DMS79 (cell line): ENCODE results near the gene SIAH3.
A peak's percentile ranks its signal among the peaks of the same experiment; 100 is the strongest.

Source experiments
- DNase-seq: peaks from one replicate; lab custom pipeline; 2025; lab: John Stamatoyannopoulos, UW

SIAH3 gene

DNA sequence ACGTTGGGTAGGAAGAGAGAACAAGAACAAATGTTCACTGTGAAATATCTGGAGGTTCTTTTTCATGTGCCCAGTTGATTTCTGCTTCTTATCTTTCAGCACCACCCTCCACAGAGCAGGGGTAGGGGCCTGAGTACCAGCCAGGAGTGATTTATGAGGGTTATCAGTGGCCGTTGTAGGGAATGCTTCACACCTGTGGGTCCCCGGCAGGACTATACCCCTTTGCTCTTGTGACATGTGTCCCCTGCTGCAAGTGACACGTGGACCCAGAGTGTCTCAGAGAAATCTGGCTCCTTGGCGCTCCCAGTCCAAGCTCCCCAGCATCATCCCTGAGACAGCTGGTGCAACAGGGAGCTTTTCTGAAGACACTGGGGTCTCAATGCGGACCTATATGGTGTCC, 29.7 kb downstream of the SIAH3 start:
- no peak for DNase-seq

GRCh38 chr13:45820106-45820838, 31.3 kb downstream of the SIAH3 start:
- DNase-seq: no peak

GRCh38 chr13:45817833-45818232, 33.7 kb downstream of the SIAH3 start:
- DNase-seq: no peak

DNA sequence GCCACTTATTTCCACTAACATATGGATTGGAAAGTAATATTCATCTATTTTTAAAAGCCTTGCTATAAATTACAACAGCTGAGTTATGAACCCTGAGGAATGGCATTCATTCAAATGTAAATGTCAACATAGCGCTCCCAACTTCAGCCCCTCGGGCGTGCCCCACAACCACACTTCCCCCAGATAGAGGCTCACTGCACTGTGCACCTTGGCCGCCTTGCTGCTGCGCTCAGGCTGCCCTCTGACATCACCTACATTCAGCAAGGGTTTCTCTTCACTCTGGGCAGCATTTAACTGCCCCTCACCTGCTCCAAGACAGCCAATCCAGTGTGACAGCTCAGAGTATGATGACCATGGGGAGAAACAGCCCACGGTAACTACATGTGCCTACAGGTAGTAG, 35.1 kb downstream of the SIAH3 start:
- DNase-seq: no peak

DNA sequence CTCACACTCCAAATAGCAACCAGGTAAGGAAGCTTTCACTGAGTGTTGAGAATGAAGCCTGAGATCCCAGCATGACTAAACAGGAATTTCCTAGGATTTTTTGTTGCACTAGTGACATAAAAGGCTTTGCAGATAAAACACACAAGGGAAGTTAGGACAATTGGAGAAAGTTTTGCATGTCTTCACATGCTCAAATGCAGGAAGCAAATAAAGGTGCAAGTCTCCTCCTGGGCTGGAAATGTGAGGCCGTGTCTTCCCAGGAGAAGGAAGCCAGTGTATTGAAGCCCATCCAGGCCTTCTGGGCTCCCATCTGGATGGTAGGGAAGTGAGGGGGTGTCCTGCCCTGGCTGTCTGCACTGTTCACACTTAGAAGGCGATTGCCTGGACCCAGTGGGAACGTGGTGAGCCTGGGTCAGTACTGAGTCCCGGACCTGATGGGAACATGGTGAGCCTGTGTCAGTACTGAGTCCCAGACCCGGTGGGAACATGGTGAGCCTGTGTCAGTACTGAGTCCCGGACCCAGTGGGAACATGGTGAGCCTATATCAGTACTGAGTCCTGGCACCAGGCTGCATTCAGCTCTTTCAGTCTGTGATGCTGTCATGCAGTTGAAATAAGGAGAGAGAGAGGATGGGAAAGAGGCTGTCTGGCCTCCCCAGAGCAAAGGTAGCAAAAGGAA, 38.7 kb downstream of the SIAH3 start:
- no peak for DNase-seq

DNA sequence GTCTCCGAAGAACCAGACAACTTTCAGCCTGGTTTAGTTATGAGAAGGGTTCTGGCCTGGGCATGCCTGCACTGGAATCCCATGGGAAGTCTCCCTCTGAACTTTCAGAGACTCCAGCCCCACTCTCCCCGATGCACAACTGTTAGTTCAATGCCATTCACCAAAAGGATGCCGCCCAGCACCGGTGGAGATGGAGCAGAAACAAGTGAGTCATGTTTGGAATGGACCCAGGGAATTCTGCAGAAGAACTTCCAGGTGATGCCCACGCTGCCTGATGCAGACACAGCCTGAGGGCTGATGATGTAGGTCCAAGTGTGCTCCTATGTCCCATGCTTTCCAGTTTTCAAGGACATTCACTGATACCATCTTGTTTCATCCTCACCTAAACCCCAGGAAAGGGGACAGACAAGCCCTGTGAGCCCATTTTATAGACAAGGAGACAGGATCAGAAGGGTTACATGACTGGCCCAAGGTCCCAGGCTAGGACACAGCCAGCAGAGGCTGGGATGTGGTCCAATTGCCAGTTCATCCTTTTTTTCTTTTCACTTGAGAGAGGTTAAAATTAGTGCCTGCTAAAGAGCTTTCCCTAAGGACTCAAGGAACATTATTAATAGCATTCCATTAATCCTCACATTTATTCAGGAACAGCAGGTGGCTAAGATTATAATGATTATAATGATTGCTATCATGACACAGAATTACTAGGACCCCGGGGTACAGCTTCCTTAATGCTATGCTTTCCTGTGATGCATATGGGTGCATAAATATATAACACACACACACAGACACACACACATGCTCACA, 39.5 kb downstream of the SIAH3 start:
- no peak for DNase-seq

- no peak for DNase-seq
Measured at GRCh38 chr13:45809801-45810394, 41.7 kb downstream of the SIAH3 start.

- no peak for DNase-seq
Measured at GRCh38 chr13:45808925-45809324, 42.6 kb downstream of the SIAH3 start.

- DNase-seq: no peak
Measured at GRCh38 chr13:45807520-45808099, 43.9 kb downstream of the SIAH3 start.

- no peak for DNase-seq
Measured at GRCh38 chr13:45800485-45800884, 51.1 kb downstream of the SIAH3 start.

DNA sequence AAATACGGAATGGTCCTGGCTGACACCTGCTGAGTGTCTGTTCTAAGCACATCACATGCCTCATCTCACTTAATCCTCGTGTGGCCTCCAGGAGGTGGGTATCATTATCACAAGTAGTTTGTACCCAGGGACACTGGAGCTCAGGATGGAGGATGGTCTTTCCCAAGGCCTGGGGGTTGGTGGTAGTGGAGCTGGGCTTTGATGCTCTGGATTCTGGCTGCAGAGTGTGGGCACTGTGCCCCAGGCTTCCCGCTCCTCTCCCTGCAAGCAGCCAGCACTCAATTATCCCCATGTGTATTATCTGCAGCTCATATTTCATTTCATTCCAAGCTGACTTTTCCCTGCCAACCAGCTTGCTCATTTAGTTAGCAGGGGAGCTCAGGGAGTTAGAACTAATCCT, 52.1 kb downstream of the SIAH3 start:
- DNase-seq: no peak

- DNase-seq: no peak
Measured at GRCh38 chr13:45798851-45799250, 52.7 kb downstream of the SIAH3 start.

DNA sequence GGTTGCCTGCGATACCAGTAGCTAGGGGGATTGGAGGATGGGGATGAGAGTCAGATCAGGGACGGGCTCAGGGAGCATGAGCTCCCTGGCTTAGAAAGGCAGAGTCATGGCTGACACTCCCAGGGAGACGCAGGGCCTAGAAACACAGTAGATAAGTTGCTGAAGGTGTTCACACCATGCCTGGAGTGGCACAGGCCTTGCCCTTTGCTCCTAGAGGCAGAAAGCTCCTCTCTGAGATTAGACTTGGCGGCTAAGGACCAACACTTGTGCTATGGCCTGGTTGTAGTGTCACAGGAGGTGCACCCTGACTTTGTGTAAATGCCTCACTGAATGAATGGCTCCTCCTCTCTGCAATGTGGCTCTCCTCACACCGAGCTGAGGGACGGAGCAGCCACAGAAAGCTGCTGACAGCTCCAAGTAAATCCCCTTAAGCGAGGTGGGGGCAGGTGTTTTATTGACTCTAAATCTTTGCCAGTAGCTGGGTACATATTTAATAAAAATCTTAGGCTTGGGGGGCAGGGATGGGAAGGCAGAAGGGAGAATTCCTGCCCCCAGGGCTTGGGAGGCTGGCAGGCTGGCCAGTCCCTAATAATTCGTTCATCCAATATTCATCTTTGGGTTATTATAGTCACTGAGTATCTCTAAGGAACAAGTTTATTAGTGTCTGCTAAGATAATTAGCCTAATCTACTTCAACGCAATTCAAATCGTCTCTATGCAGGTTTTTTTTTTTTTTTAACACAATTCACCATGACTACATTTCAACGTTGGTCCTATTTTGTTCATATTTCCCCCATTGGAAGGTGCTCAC, 54.9 kb downstream of the SIAH3 start:
- no peak for DNase-seq

DNA sequence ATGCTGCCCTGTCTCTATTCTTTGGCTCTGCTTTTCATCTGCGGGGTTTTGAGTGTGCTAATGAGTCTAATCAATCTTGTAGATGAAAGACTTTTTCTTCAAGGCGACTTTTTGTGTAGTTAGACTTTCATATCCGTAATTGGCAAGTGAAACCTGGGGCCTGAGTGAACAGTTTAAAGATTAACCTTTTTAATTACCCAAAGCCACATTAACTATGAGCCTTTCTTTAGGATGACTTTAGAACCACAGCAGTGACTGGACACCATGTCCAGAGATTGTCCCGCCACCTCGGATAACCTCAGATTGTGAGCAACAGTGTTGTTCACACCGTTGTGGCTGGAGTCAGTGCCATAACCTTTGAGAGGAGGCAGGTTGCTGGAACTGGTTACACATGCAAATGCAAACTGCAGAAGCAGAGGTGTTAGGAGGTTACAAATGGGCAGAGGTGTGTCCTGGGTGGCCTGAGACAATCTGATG, 58.7 kb downstream of the SIAH3 start:
- no peak for DNase-seq

DNA sequence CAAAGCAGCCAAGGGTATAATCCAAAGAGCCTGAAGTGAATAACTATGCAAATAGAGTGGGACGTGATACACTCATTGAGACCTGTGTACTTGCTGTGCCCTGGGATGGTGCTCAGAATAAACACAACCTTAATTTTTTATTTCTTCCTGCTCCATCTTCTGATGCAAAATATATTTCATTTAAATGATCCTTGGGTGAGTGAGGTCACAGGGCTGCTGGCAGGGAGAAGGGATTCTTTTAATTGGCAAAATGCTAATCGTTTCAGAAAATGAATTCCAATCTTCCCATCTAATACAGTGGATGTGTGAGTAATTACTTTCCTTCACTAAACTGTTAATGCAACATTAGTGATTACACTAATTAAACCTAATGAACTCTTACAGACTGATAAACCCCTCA, 63.5 kb downstream of the SIAH3 start:
- DNase-seq: no peak

GRCh38 chr13:45787346-45787745, 64.2 kb downstream of the SIAH3 start:
- DNase-seq: peak; percentile 40

GRCh38 chr13:45786293-45786920, 65.1 kb downstream of the SIAH3 start:
- DNase-seq: peak; percentile 91

DNA sequence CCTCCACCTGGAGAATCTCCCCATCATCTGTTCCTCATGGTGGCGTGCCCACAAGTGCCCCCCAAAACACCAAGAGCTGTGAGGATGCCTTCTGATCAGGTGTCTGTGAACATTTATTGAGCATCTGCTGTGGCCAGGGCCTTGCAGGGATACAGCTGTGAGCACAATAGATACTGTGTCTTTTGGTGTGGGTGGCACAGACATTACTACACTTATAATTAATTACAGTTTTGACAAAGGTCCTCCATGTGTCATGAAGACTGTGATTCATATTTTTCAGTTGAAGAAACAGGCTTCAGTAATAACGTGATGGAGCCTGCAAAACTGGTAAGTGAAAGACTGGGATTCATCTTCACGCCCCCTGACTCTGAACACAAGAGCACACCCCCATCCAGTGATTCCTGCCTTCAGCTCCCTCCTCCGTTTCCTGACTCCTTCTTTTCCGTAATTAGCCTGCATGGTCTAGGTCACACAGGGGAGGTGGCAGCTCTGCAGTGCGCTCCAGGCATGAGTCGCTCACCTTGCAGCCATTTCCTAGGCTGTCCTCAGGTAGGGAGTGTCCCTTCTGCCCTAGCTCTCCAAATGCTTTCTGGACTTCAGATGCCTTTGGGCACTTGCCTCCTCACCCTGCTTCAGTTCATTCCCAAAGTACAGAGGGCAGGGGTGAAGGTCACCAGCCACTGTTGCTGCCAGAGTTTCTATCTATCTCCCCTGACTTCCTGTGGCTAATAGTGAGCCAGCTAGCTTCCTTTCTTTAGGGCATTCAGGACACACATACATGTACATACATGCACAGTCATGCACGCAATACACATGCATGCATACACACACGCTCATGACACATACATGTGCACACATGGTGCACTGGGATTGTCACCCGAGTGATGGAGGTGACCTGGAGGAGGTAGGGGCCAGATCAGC, 66.5 kb downstream of the SIAH3 start:
- DNase-seq: no peak

GRCh38 chr13:45783346-45784043, 68.1 kb downstream of the SIAH3 start:
- DNase-seq: no peak
